HepG2 (cell line): ENCODE results near the gene PPRC1. TPM values are rescaled to one million over a fixed set of nuclear protein-coding genes. Genes with fewer than 3 reads are reported as not detected.
A peak's percentile ranks its signal among the peaks of the same experiment; 100 is the strongest.

ENCODE experiments used
- CHD4 ChIP-seq: fragments of 200-600 bp; sonication (generic); IDR thresholded peaks from 2 replicates; pipeline ENCODE4 v1.7.0; 2017; ENCODE audit warnings: mild to moderate bottlenecking, low read length, borderline replicate concordance
- ETV6 ChIP-seq: sonication (generic); formaldehyde crosslinking; conservative IDR thresholded peaks from 2 replicates; pipeline ENCODE4 v1.4.0; 2020; ENCODE audit warnings: missing genetic modification reagents
- HDAC1 ChIP-seq: sonication (generic); formaldehyde crosslinking; IDR thresholded peaks from 2 replicates; pipeline ENCODE4 v1.5.1; 2020; ENCODE audit warnings: mild to moderate bottlenecking, missing genetic modification reagents
- HIC2 ChIP-seq: sonication (generic); formaldehyde crosslinking; IDR thresholded peaks from 2 replicates; pipeline ENCODE4 v1.9.0; 2022; ENCODE audit warnings: low read depth, missing genetic modification reagents
- HOXD1 ChIP-seq: sonication (generic); formaldehyde crosslinking; IDR thresholded peaks from 2 replicates; pipeline ENCODE4 v1.5.0; 2020; ENCODE audit warnings: missing genetic modification reagents
- KLF11 ChIP-seq: IDR thresholded peaks from 2 replicates; pipeline ENCODE4 v1.6.1; 2016; ENCODE audit warnings: missing compliant biosample characterization
- MLXIP ChIP-seq: sonication (generic); formaldehyde crosslinking; IDR thresholded peaks from 2 replicates; pipeline ENCODE4 v1.9.0; 2021; ENCODE audit warnings: missing genetic modification reagents, borderline replicate concordance
- MXD4 ChIP-seq: IDR thresholded peaks from 2 replicates; pipeline ENCODE4 v1.6.1; 2016; ENCODE audit warnings: mild to moderate bottlenecking, missing biosample characterization, missing genetic modification reagents
- NBN ChIP-seq: fragments of 450-650 bp; conservative IDR thresholded peaks from 2 replicates; pipeline ENCODE4 v1.6.1; 2017
- POGK ChIP-seq: sonication (generic); formaldehyde crosslinking; conservative IDR thresholded peaks from 2 replicates; pipeline ENCODE4 v1.8.0; 2022; ENCODE audit warnings: mild to moderate bottlenecking, moderate library complexity, missing genetic modification reagents
- TEAD2 ChIP-seq: sonication (generic); formaldehyde crosslinking; IDR thresholded peaks from 2 replicates; pipeline ENCODE4 v1.9.0; 2021; ENCODE audit warnings: missing genetic modification reagents
- TFDP2 ChIP-seq: sonication (generic); formaldehyde crosslinking; IDR thresholded peaks from 2 replicates; pipeline ENCODE4 v1.4.0; 2020; ENCODE audit warnings: missing genetic modification reagents
- ZBTB37 ChIP-seq: sonication (generic); formaldehyde crosslinking; IDR thresholded peaks from 2 replicates; pipeline ENCODE4 v1.4.0; 2020; ENCODE audit warnings: mild to moderate bottlenecking, missing genetic modification reagents
- ZBTB8A ChIP-seq: sonication (generic); formaldehyde crosslinking; IDR thresholded peaks from 2 replicates; pipeline ENCODE4 v1.4.0; 2020; ENCODE audit warnings: mild to moderate bottlenecking, low read depth, missing genetic modification reagents, borderline replicate concordance
- ZFP36L1 ChIP-seq: sonication (generic); formaldehyde crosslinking; IDR thresholded peaks from 2 replicates; pipeline ENCODE4 v1.8.0; 2022; ENCODE audit warnings: mild to moderate bottlenecking, missing genetic modification reagents, moderate library complexity
- ZGPAT ChIP-seq: IDR thresholded peaks from 2 replicates; pipeline ENCODE4 v1.6.1; 2016; ENCODE audit warnings: mild to moderate bottlenecking
- ZNF251 ChIP-seq: sonication (generic); formaldehyde crosslinking; IDR thresholded peaks from 2 replicates; pipeline ENCODE4 v1.9.0; 2021; ENCODE audit warnings: mild to moderate bottlenecking, missing genetic modification reagents
- ZNF44 ChIP-seq: sonication (generic); formaldehyde crosslinking; IDR thresholded peaks from 2 replicates; pipeline ENCODE4 v1.5.1; 2020; ENCODE audit warnings: mild to moderate bottlenecking, missing genetic modification reagents
- ZNF619 ChIP-seq: sonication (generic); formaldehyde crosslinking; IDR thresholded peaks from 2 replicates; pipeline ENCODE4 v1.4.0; 2020; ENCODE audit warnings: mild to moderate bottlenecking, missing genetic modification reagents
- polyA plus RNA-seq, 8 experiments: library from polyadenylated mRNA; depleted of rRNA in 3 of 8; stranded (reverse) in 7 of 8; unstranded in 1 of 8; fragments of >200 nt; fragmentation: Illumina TruSeq in 4 of 8; extraction: Trizol in 4 of 8; gene quantifications; 2 replicates each; pipeline versions ENCODE4 v1.2.1 to v1.2.3, GENCODE V29; 2011 to 2016; ENCODE audit warnings: low read depth in 4 of 8, missing spikeins in 1 of 8, mixed read lengths in 1 of 8; ENCODE audit not compliant: insufficient read depth in 1 of 8
- total RNA-seq, 5 experiments: library from RNA; depleted of rRNA; stranded (reverse); fragments of >200 nt; fragmentation: Illumina TruSeq; extraction: Trizol; gene quantifications; 2 replicates each; pipeline ENCODE4 v1.2.3, GENCODE V29; 2016; ENCODE audit warnings: low read depth in 1 of 5

The PPRC1 gene
- total and polyA plus RNA-seq, 2 of the 13 experiments (the other 11 are each of a cell fraction or from before 2014, with no cell fraction given), result 18.7 to 24.2 TPM

- no peak for TF ChIP-seq MLXIP
- peak; percentile 97 for TF ChIP-seq HDAC1 (CRISPR knock-in tag)
- no peak for TF ChIP-seq TEAD2 (CRISPR knock-in tag)
- no peak; the same call in 1 of the 2 replicates for TF ChIP-seq HIC2 (CRISPR knock-in tag)
- TF ChIP-seq HOXD1 (CRISPR knock-in tag), result peak; percentile 27; the same call in 1 of the 2 replicates
- TF ChIP-seq POGK (CRISPR knock-in tag), result peak; percentile 84
- TF ChIP-seq ETV6, result peak; percentile 47; the same call in 1 of the 2 replicates
- TF ChIP-seq ZNF619 (CRISPR knock-in tag), result no peak
- TF ChIP-seq ZNF251 (CRISPR knock-in tag), result no peak
- peak; percentile 96 for TF ChIP-seq MXD4 (CRISPR knock-in tag)
- peak; percentile 90 for TF ChIP-seq ZGPAT (CRISPR knock-in tag)
- no peak; the same call in 1 of the 2 replicates for TF ChIP-seq ZNF44 (CRISPR knock-in tag)
- TF ChIP-seq KLF11 (CRISPR knock-in tag), result peak; percentile 99; the same call in 1 of the 2 replicates
- TF ChIP-seq ZBTB8A, result no peak
- TF ChIP-seq ZBTB37, result no peak
- no peak for TF ChIP-seq ZFP36L1
- TF ChIP-seq CHD4, result peak; percentile 35; the same call in 1 of the 2 replicates
- no peak for TF ChIP-seq NBN
- TF ChIP-seq TFDP2, result peak; percentile 100
Observed at GRCh38 chr10:102151774-102152544, 19.1 kb downstream of the PPRC1 start, which contains the start of gene NOLC1 (continued).
